HepG2 (cell line): Measurements from ENCODE around the gene CHKB. TPM values are rescaled to one million over a fixed set of nuclear protein-coding genes. Genes with fewer than 3 reads are reported as not detected.
A peak's percentile ranks its signal among the peaks of the same experiment; 100 is the strongest.

ENCODE experiments used
- AHDC1 ChIP-seq: sonication (generic); formaldehyde crosslinking; IDR thresholded peaks from 2 replicates; pipeline ENCODE4 v1.5.1; 2020; ENCODE audit warnings: mild to moderate bottlenecking, missing genetic modification reagents, borderline replicate concordance
- GABPB1 ChIP-seq: IDR thresholded peaks from 2 replicates; pipeline ENCODE4 v1.6.1; 2016; ENCODE audit warnings: mild to moderate bottlenecking, missing genetic modification reagents, moderate library complexity, missing compliant biosample characterization
- HOMEZ ChIP-seq: IDR thresholded peaks from 2 replicates; pipeline ENCODE4 v1.6.1; 2016; ENCODE audit warnings: low read depth
- KDM5B ChIP-seq: sonication (generic); formaldehyde crosslinking; IDR thresholded peaks from 2 replicates; pipeline ENCODE4 v1.4.0; 2020; ENCODE audit warnings: missing genetic modification reagents, mild to moderate bottlenecking, borderline replicate concordance
- MED1 ChIP-seq: sonication (generic); formaldehyde crosslinking; IDR thresholded peaks from 2 replicates; pipeline ENCODE4 v1.4.0; 2020; ENCODE audit warnings: missing genetic modification reagents
- MYC ChIP-seq: sonication (generic); formaldehyde crosslinking; IDR thresholded peaks from 2 replicates; pipeline ENCODE4 v1.9.0; 2021; ENCODE audit warnings: missing genetic modification reagents, borderline replicate concordance
- RARA ChIP-seq: IDR thresholded peaks from 2 replicates; pipeline ENCODE4 v1.6.1; 2016; ENCODE audit warnings: missing genetic modification reagents, missing compliant biosample characterization
- TEAD2 ChIP-seq: sonication (generic); formaldehyde crosslinking; IDR thresholded peaks from 2 replicates; pipeline ENCODE4 v1.9.0; 2021; ENCODE audit warnings: missing genetic modification reagents
- ZBTB3 ChIP-seq: sonication (generic); formaldehyde crosslinking; IDR thresholded peaks from 2 replicates; pipeline ENCODE4 v1.4.0; 2020; ENCODE audit warnings: low read depth, mild to moderate bottlenecking, moderate library complexity, missing genetic modification reagents, borderline replicate concordance
- ZNF205 ChIP-seq: IDR thresholded peaks from 2 replicates; pipeline ENCODE4 v1.6.1; 2018; ENCODE audit warnings: missing biosample characterization, missing genetic modification reagents
- ZNF563 ChIP-seq: sonication (generic); formaldehyde crosslinking; IDR thresholded peaks from 2 replicates; pipeline ENCODE4 v1.8.0; 2022; ENCODE audit warnings: mild to moderate bottlenecking, moderate library complexity, missing genetic modification reagents
- ZNF605 ChIP-seq: sonication (generic); formaldehyde crosslinking; IDR thresholded peaks from 2 replicates; pipeline ENCODE4 v1.8.0; 2022; ENCODE audit warnings: mild to moderate bottlenecking, missing genetic modification reagents
- ZNF747 ChIP-seq: sonication (generic); formaldehyde crosslinking; IDR thresholded peaks from 2 replicates; pipeline ENCODE4 v1.8.1; 2023; ENCODE audit warnings: missing genetic modification reagents, mild to moderate bottlenecking, borderline replicate concordance
- ZSCAN31 ChIP-seq: sonication (generic); formaldehyde crosslinking; IDR thresholded peaks from 2 replicates; pipeline ENCODE4 v1.5.0; 2020; ENCODE audit warnings: low read depth, mild to moderate bottlenecking, missing genetic modification reagents
- polyA plus RNA-seq, 8 experiments: library from polyadenylated mRNA; depleted of rRNA in 3 of 8; stranded (reverse) in 7 of 8; unstranded in 1 of 8; fragments of >200 nt; fragmentation: Illumina TruSeq in 4 of 8; extraction: Trizol in 4 of 8; gene quantifications; 2 replicates each; pipeline versions ENCODE4 v1.2.1 to v1.2.3, GENCODE V29; 2011 to 2016; ENCODE audit warnings: low read depth in 4 of 8, missing spikeins in 1 of 8, mixed read lengths in 1 of 8; ENCODE audit not compliant: insufficient read depth in 1 of 8
- total RNA-seq, 5 experiments: library from RNA; depleted of rRNA; stranded (reverse); fragments of >200 nt; fragmentation: Illumina TruSeq; extraction: Trizol; gene quantifications; 2 replicates each; pipeline ENCODE4 v1.2.3, GENCODE V29; 2016; ENCODE audit warnings: low read depth in 1 of 5
- TF ChIP-seq, protein P1 (sequence below): sonication (generic); formaldehyde crosslinking; IDR thresholded peaks from 2 replicates; pipeline ENCODE4 v1.9.0; 2021; ENCODE audit warnings: missing genetic modification reagents, mild to moderate bottlenecking, borderline replicate concordance
- TF ChIP-seq, protein P2 (sequence below): sonication (generic); formaldehyde crosslinking; IDR thresholded peaks from 2 replicates; pipeline ENCODE4 v1.4.0; 2020; ENCODE audit warnings: missing genetic modification reagents
- TF ChIP-seq, protein P3 (sequence below): sonication (generic); formaldehyde crosslinking; IDR thresholded peaks from 2 replicates; pipeline ENCODE4 v1.8.0; 2022; ENCODE audit warnings: mild to moderate bottlenecking, missing genetic modification reagents; ENCODE audit not compliant: insufficient replicate concordance

The CHKB gene
- total and polyA plus RNA-seq, 2 of the 13 experiments (the other 11 are each of a cell fraction or from before 2014, with no cell fraction given) = 24.5 to 42.7 TPM

GRCh38 chr22:50569041-50569459 lies 13.6 kb downstream of the CHKB start (continued):
- TF ChIP-seq MYC (CRISPR knock-in tag) = no peak
- TF ChIP-seq RARA (CRISPR knock-in tag) = peak; percentile 22; the same call in 1 of the 2 replicates
- TF ChIP-seq, protein P1, sequence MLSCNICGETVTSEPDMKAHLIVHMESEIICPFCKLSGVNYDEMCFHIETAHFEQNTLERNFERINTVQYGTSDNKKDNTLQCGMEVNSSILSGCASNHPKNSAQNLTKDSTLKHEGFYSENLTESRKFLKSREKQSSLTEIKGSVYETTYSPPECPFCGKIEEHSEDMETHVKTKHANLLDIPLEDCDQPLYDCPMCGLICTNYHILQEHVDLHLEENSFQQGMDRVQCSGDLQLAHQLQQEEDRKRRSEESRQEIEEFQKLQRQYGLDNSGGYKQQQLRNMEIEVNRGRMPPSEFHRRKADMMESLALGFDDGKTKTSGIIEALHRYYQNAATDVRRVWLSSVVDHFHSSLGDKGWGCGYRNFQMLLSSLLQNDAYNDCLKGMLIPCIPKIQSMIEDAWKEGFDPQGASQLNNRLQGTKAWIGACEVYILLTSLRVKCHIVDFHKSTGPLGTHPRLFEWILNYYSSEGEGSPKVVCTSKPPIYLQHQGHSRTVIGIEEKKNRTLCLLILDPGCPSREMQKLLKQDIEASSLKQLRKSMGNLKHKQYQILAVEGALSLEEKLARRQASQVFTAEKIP (CRISPR knock-in tag) = no peak
- TF ChIP-seq ZNF605 = no peak
- TF ChIP-seq AHDC1 = peak; percentile 28; the same call in 1 of the 2 replicates
- TF ChIP-seq, protein P2, sequence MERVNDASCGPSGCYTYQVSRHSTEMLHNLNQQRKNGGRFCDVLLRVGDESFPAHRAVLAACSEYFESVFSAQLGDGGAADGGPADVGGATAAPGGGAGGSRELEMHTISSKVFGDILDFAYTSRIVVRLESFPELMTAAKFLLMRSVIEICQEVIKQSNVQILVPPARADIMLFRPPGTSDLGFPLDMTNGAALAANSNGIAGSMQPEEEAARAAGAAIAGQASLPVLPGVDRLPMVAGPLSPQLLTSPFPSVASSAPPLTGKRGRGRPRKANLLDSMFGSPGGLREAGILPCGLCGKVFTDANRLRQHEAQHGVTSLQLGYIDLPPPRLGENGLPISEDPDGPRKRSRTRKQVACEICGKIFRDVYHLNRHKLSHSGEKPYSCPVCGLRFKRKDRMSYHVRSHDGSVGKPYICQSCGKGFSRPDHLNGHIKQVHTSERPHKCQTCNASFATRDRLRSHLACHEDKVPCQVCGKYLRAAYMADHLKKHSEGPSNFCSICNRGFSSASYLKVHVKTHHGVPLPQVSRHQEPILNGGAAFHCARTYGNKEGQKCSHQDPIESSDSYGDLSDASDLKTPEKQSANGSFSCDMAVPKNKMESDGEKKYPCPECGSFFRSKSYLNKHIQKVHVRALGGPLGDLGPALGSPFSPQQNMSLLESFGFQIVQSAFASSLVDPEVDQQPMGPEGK (CRISPR knock-in tag) = no peak; the same call in 1 of the 2 replicates
- TF ChIP-seq ZNF747 (CRISPR knock-in tag) = no peak
- no peak for TF ChIP-seq ZBTB3 (CRISPR knock-in tag)
- peak; percentile 41; the same call in 1 of the 2 replicates for TF ChIP-seq GABPB1 (CRISPR knock-in tag)
- no peak for TF ChIP-seq ZNF205 (CRISPR knock-in tag)
- TF ChIP-seq HOMEZ (CRISPR knock-in tag) = 0 out of 2 replicates have a peak, but pooled peaks have one; percentile 20
- TF ChIP-seq ZSCAN31 = 0 out of 2 replicates have a peak, but pooled peaks have one; percentile 25
- peak; percentile 64; the same call in 1 of the 2 replicates for TF ChIP-seq MED1 (CRISPR knock-in tag)
- no peak; the same call in 1 of the 2 replicates for TF ChIP-seq KDM5B (CRISPR knock-in tag)
- TF ChIP-seq ZNF563 (CRISPR knock-in tag) = no peak
- no peak for TF ChIP-seq TEAD2
- TF ChIP-seq, protein P3, sequence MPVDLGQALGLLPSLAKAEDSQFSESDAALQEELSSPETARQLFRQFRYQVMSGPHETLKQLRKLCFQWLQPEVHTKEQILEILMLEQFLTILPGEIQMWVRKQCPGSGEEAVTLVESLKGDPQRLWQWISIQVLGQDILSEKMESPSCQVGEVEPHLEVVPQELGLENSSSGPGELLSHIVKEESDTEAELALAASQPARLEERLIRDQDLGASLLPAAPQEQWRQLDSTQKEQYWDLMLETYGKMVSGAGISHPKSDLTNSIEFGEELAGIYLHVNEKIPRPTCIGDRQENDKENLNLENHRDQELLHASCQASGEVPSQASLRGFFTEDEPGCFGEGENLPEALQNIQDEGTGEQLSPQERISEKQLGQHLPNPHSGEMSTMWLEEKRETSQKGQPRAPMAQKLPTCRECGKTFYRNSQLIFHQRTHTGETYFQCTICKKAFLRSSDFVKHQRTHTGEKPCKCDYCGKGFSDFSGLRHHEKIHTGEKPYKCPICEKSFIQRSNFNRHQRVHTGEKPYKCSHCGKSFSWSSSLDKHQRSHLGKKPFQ (CRISPR knock-in tag) = no peak
